ENCODE results near the gene DCC.

DNA sequence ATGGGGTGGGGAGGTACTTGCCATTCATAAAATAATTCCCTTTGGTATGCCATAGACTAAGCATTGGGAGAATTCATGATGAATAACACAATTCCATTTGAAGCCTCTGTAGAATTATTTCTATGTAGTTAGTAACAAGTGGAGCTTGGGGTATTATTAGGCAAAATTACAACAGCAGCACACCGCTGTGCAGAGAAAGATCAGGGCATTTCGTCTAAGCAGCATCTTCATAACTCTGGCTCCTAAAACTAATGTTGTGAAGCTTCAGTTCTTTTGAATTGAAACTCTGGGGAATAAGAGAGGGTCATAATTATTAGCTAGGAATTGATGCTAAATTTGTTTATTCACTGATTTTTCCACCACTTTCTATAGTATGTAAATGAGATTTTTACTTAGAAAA lies 630.7 kb downstream of the DCC start:
- TF ChIP-seq, protein P1, sequence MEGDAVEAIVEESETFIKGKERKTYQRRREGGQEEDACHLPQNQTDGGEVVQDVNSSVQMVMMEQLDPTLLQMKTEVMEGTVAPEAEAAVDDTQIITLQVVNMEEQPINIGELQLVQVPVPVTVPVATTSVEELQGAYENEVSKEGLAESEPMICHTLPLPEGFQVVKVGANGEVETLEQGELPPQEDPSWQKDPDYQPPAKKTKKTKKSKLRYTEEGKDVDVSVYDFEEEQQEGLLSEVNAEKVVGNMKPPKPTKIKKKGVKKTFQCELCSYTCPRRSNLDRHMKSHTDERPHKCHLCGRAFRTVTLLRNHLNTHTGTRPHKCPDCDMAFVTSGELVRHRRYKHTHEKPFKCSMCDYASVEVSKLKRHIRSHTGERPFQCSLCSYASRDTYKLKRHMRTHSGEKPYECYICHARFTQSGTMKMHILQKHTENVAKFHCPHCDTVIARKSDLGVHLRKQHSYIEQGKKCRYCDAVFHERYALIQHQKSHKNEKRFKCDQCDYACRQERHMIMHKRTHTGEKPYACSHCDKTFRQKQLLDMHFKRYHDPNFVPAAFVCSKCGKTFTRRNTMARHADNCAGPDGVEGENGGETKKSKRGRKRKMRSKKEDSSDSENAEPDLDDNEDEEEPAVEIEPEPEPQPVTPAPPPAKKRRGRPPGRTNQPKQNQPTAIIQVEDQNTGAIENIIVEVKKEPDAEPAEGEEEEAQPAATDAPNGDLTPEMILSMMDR (IDR thresholded peaks at IDR 0.05), result no peak
- no peak for TF ChIP-seq POLR2A (IDR thresholded peaks at IDR 0.05)
